ENCODE data around the gene ATXN1. TPM values are rescaled to one million over a fixed set of nuclear protein-coding genes. Genes with fewer than 3 reads are reported as not detected.
A peak's percentile ranks its signal among the peaks of the same experiment; 100 is the strongest.

Gene ATXN1
- total RNA-seq, 1 experiment from 2014 or later = 19.7 TPM

DNA sequence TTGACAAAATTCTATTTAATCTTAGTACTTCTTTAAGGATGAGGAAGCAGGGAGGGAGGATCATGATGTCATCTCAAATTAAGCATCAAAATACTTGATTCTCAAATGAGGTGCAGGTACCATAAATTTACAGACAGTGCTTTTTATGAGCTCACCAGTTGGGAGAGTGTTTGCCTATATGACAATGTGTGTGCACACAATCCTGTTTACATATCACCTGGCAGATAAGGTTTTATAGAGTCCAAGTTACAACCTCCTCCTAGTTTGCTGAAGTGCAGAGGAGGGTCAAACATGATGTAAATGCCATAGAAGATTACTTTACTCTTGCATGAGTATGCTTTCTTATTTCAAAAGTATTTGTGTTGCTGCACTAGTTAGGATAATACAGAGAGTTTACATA lies 6.4 kb downstream of the ATXN1 start:
- Mint-ChIP-seq H3K4me3 (ENCODE audit: low read depth, unreplicated experiment) (no peak overlapping the region), H3K4me1 (ENCODE audit: low read depth, unreplicated experiment) (peaks cover 24% of the 10 kb centered on the region), H3K9me3 (ENCODE audit: low read depth, unreplicated experiment) (no peaks in the 10 kb centered on the region), H3K27me3 (ENCODE audit: unreplicated experiment) (no peaks in the 10 kb centered on the region), H3K27ac (ENCODE audit: unreplicated experiment) (no peak overlapping the region), H3K36me3 (ENCODE audit: insufficient read depth, unreplicated experiment) (peaks cover 16% of the 10 kb centered on the region)
- BruUV-seq (replicated peaks) = no TSS peak
- DNase-seq = no peak
- intact Hi-C loops (cut with micrococcal nuclease; ENCODE audit: unreplicated experiment) = no loop called here
- TF ChIP-seq, protein P1, sequence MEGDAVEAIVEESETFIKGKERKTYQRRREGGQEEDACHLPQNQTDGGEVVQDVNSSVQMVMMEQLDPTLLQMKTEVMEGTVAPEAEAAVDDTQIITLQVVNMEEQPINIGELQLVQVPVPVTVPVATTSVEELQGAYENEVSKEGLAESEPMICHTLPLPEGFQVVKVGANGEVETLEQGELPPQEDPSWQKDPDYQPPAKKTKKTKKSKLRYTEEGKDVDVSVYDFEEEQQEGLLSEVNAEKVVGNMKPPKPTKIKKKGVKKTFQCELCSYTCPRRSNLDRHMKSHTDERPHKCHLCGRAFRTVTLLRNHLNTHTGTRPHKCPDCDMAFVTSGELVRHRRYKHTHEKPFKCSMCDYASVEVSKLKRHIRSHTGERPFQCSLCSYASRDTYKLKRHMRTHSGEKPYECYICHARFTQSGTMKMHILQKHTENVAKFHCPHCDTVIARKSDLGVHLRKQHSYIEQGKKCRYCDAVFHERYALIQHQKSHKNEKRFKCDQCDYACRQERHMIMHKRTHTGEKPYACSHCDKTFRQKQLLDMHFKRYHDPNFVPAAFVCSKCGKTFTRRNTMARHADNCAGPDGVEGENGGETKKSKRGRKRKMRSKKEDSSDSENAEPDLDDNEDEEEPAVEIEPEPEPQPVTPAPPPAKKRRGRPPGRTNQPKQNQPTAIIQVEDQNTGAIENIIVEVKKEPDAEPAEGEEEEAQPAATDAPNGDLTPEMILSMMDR (IDR thresholded peaks at IDR 0.05; ENCODE audit: unreplicated experiment) = no peak
- CTCF ChIA-PET = no interaction called here

DNA sequence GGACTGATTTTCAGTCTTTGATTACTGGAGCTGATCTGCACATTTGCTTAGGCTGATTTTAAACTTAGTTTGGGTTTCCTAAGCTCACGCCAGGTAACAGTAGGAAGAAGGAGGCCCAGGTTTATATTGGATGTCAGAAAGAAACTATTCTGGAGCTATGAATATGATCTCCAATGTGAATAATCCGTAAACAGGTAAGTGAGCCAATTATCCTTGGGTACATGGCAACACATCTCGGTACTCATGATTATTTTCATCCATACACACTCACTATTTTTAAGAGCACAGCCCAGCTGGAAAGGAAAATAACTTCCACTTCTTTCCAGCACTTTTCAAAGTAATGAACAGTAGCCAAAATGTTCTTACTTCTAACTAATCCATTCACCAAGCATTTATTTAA lies 7.0 kb downstream of the ATXN1 start:
- CTCF ChIA-PET = no interaction called here
- no TSS peak for BruUV-seq (replicated peaks)
- H3K9me3 Mint-ChIP-seq (ENCODE audit: low read depth, unreplicated experiment) = no peaks in the 10 kb centered on the region
- H3K36me3 Mint-ChIP-seq (ENCODE audit: insufficient read depth, unreplicated experiment) = peaks cover 14% of the 10 kb centered on the region
- TF ChIP-seq, protein P1 (IDR thresholded peaks at IDR 0.05; ENCODE audit: unreplicated experiment) = no peak
- DNase-seq = no peak
- H3K27me3 Mint-ChIP-seq (ENCODE audit: unreplicated experiment) = no peaks in the 10 kb centered on the region
- H3K4me1 Mint-ChIP-seq (ENCODE audit: low read depth, unreplicated experiment) = peaks cover 24% of the 10 kb centered on the region
- no peak overlapping the region for H3K27ac Mint-ChIP-seq (ENCODE audit: unreplicated experiment)
- no peak overlapping the region for H3K4me3 Mint-ChIP-seq (ENCODE audit: low read depth, unreplicated experiment)
- intact Hi-C loops (cut with micrococcal nuclease; ENCODE audit: unreplicated experiment) = no loop called here

- peaks cover 25% of the 10 kb centered on the region for H3K4me1 Mint-ChIP-seq (ENCODE audit: low read depth, unreplicated experiment)
- H3K9me3 Mint-ChIP-seq (ENCODE audit: low read depth, unreplicated experiment) = no peaks in the 10 kb centered on the region
- CTCF ChIA-PET = no interaction called here
- TF ChIP-seq, protein P1 (IDR thresholded peaks at IDR 0.05; ENCODE audit: unreplicated experiment) = no peak
- intact Hi-C loops (cut with micrococcal nuclease; ENCODE audit: unreplicated experiment) = loop anchor here (2.0 kb wide), 1 partner anchor 25 kb away; no protein-coding TSS in a partner anchor
- peak overlapping the region; percentile 97 for H3K27ac Mint-ChIP-seq (ENCODE audit: unreplicated experiment)
- H3K27me3 Mint-ChIP-seq (ENCODE audit: unreplicated experiment) = no peaks in the 10 kb centered on the region
- no TSS peak for BruUV-seq (replicated peaks)
- DNase-seq = no peak
- H3K36me3 Mint-ChIP-seq (ENCODE audit: insufficient read depth, unreplicated experiment) = peaks cover 12% of the 10 kb centered on the region
- H3K4me3 Mint-ChIP-seq (ENCODE audit: low read depth, unreplicated experiment) = no peak overlapping the region
Measured at GRCh38 chr6:16753341-16753740, 7.9 kb downstream of the ATXN1 start.

DNA sequence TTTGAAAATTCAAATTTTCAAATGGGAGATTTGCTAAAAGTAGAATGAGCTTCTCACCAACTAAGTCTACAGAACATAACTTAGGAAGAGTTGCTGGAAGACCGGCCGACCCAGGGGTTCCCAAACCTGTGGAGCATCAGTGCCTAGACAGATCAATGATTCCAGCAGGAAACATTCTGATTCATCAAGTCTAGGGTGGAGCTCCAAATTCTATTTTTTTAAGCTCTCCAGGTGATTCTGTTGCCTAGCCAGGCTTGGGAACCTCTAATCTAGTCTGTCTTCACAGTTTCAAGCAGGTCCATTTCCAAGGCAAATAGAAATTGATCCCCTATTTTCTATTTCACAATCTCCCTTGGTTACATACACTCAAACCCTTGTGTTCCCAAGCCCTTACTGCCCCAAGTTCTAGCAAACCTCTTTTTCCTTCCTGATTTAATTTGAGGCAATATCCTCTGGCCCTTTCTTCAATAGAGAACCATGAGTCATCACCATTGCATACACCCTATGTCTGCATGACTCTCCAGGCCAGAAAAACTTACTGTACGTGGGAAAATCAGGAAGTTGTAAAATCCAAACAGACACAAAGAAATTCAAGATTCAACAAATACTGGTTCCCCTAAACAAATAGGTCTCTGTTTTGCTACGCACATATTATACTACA lies 8.9 kb downstream of the ATXN1 start:
- CTCF ChIA-PET = interaction anchor here (0.5 to 1.0 kb wide), 3 partner anchors 9 to 420 kb away, joined by 3 to 5 read pairs (median 3); partner anchors contain the start of gene ATXN1

More for the DNA sequence above, 8.9 kb downstream of the ATXN1 start:
- Mint-ChIP-seq H3K9me3 (ENCODE audit: low read depth, unreplicated experiment) (no peaks in the 10 kb centered on the region), H3K27ac (ENCODE audit: unreplicated experiment) (peak overlapping the region; percentile 97), H3K4me1 (ENCODE audit: low read depth, unreplicated experiment) (peaks cover 29% of the 10 kb centered on the region), H3K4me3 (ENCODE audit: low read depth, unreplicated experiment) (peak overlapping the region; percentile 34), H3K36me3 (ENCODE audit: insufficient read depth, unreplicated experiment) (peaks cover 12% of the 10 kb centered on the region), H3K27me3 (ENCODE audit: unreplicated experiment) (no peaks in the 10 kb centered on the region)
- DNase-seq = no peak
- BruUV-seq (replicated peaks) = no TSS peak
- intact Hi-C loops (cut with micrococcal nuclease; ENCODE audit: unreplicated experiment) = loop anchor here (2.0 kb wide), 1 partner anchor 24 kb away; no protein-coding TSS in a partner anchor
- TF ChIP-seq, protein P1 (IDR thresholded peaks at IDR 0.05; ENCODE audit: unreplicated experiment) = no peak

All from Calu3 (cell line).